HG02763 (cell line): ENCODE data around the gene IL22RA1.

ENCODE experiments used
- ATAC-seq: cut with Tn5 transposase; IDR thresholded peaks from one replicate; pipeline ENCODE4 v1.9.1; 2021; ENCODE audit warnings: mild to moderate bottlenecking, moderate library complexity; ENCODE audit not compliant: unreplicated experiment

IL22RA1 gene

GRCh38 chr1:24098943-24099638 is 43.8 kb downstream of the IL22RA1 start:
- ATAC-seq, result no peak

GRCh38 chr1:24098102-24098501 is 44.8 kb downstream of the IL22RA1 start:
- no peak for ATAC-seq

- ATAC-seq, result no peak
Measured at GRCh38 chr1:24097663-24098062, 45.3 kb downstream of the IL22RA1 start.

GRCh38 chr1:24096739-24097103 is 46.2 kb downstream of the IL22RA1 start:
- no peak for ATAC-seq

GRCh38 chr1:24096009-24096738 is 46.8 kb downstream of the IL22RA1 start:
- ATAC-seq, result no peak

GRCh38 chr1:24095140-24095859 is 47.6 kb downstream of the IL22RA1 start:
- ATAC-seq, result no peak

DNA sequence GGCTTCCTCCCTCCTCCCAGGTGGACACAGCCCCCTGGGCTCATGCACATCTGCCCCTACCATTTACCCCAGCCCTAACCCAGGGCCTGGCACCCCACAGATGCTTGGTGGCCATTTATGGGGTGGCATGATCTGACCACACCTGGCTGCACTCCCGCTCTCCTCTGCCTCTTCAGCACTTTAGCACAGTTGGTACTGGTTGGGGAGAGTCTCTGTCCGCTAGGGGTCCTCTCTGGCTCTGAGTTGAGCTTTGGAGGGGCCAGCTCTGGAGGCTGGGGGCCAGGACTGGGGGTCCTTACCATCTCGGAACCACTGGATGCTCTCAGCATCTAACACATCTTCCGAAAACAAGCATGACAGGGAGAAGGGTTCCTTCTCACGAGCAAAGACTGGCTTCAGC is 48.4 kb downstream of the IL22RA1 start:
- no peak for ATAC-seq

DNA sequence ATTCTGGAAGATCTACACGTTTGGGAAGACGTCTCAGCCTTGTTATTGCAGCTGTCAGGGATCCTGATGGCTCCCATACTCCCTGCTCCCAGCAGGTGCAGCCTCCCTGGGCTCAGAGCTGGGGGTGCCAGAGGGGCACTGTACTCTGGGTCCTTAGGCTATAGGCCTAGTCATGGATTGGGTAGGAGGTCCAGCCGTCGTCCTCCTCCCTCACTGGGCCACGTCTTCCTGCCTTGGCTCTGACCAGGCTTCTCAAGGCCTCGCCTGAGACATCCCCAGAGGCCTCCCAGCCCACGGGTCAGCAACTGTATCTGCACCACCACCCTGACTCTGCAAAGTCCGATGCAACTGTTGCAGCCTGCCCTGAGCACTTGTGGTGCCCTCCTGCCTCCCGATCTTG is 49.2 kb downstream of the IL22RA1 start:
- ATAC-seq, result no peak

DNA sequence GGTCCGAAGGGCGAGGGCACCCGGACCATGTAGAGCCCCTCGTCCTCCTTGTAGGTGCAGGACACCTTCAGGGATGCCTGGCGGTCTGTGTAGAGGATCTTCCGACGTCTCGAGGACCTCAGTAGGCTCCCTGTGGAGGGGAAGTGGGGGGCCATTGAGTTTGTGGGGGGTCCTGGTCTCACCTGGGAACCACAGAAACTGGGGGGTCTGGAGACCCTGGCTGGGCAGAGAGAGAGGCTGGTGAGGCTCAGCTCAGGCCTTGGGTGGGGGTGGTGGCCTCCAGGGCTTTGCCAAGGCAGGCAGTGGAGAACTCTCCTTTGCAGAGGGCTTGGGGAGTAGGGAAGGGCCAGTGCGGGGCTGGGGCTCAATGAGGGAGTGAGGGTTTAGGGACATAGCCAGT is 50.0 kb downstream of the IL22RA1 start:
- ATAC-seq, result no peak

DNA sequence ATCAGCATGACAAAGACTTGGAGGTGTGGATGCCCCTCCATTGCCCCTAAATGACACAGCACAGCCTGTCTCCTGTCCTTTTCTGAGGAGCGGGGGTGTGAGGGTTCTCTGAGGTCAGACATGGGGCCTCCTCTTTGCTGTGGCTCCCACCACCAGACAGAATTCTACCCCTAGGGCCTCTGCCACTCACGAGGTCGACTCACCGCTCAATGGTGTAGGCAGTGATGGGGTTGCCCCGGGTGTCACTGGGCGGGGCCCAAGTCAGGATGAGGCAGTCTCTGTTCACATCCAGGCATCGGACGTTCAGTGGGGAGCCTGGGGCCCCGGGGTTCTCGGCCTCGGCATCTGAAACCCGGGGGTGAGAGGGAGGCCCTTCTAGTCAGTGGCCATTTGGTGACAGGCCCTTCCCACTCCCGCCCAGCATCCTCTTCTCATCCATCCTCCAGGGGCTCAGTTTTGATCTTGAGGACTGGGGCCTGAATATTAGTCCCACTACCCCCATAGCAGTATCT is 50.9 kb downstream of the IL22RA1 start:
- ATAC-seq, result no peak

- no peak for ATAC-seq
Measured at GRCh38 chr1:24090736-24091135, 52.2 kb downstream of the IL22RA1 start.

DNA sequence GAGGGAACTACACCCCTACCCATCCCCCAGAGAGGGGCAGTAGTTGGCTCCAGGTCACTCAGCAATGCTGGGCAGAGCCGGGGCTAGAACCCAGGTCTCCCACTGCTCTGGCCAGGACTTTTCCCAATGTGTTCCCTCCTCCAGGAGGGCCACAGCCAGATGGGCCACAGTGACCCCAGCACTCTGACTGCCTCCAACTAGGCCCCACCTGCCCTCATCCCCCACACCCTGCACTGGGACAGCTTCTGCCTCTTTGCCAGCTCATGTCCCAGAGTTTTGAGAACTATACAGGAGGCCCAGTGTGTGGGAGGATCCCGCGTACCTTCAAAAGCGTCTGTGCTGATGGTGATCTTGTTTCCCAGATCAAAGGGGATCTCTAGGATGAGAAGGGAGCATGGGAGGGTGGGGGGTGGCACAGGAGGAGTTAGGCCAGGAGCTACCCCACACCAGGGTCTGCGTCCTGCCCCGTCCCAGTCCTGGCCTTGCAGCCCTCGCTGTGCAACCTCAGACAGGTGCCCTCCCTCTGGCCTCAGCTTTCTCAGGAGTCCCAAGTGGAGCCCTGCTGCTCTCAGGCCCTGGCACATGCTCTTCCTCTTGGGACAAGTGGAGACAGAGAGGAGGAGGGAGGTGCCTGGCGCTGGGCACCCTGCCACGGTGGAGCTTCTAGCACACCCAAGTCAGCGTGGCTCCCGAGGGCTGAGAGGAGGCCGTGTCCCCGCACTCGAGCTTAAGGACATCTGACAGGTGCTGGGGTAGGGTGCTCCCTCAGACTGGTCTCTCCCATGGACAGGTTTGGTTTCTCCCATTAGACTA is 53.0 kb downstream of the IL22RA1 start:
- ATAC-seq, result no peak

GRCh38 chr1:24089027-24089742 is 53.8 kb downstream of the IL22RA1 start:
- no peak for ATAC-seq

DNA sequence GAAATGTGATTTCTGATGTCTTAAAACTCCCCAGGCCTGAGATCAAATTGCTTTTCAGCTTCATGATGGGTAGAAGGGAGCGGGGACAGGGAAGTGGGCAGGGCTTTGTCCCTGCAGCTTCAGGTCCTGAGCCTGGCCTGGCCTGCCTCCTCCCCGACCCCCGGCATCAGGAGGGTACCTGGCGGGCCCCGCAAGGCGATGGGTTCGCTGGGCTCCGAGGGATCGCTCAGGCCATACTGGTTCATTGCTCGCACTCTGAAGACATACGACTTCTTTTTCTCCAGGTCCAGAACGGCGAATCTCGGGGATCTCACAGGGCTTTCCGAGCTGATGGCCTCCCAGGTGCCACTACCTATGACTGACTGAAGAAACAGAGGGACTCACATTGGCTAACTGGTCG is 56.5 kb downstream of the IL22RA1 start:
- no peak for ATAC-seq

GRCh38 chr1:24085546-24085945 is 57.4 kb downstream of the IL22RA1 start:
- no peak for ATAC-seq

DNA sequence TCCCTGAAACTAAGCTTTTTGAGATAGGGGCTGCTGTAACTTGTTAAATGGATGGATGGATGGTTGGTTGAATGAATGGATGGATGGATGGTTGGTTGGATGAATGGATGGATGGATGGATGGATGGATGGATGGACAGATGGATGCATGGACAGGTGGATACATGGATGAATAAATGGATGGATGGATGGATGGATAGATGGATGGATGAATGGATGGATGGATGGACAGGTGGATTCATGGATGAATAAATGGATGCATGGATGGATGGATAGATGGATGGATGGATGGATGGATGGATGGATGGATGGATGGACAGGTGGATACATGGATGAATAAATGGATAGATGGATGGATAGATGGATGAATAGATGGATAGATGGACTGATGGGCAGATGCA is 57.9 kb downstream of the IL22RA1 start:
- ATAC-seq, result no peak

DNA sequence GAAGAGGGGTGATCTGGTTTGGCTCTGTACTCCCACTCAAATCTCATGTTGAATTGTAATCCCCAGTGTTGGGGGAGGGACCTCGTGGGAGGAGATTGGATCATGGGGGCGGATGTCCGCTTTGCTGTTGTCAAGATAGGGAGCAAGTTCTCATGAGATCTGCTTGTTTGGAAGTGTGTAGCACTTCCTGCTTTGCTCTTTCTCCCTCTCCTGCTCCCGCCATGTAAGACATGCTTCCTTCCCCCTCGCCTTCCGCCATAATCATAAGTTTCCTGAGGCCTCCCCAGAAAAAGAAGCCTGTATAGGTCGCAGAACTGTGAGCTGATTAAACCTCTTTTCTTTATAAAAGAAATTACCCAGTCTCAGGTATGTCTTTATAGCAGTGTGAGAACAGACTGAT is 58.9 kb downstream of the IL22RA1 start:
- no peak for ATAC-seq

- ATAC-seq, result no peak
Measured at GRCh38 chr1:24082372-24082771, 60.6 kb downstream of the IL22RA1 start.

DNA sequence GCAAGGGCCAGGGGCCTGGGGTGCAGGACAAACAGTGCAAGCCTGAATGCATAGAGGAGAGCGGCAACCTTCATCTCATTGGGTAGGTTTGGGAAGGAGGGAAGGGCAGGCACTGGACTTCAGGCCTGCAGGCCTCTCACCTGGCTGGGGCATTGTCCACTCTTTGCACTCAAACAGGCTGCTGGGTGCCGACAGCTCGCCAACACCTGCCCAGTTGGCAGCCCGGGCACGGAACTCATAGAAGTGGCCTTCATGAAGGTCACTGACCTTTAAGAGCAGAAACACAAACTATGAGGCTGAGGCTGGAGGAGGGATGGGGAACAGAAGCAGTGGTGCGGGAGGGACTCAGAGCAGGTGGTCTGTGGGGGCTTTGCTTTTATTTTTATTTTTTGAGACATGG is 61.8 kb downstream of the IL22RA1 start:
- no peak for ATAC-seq

DNA sequence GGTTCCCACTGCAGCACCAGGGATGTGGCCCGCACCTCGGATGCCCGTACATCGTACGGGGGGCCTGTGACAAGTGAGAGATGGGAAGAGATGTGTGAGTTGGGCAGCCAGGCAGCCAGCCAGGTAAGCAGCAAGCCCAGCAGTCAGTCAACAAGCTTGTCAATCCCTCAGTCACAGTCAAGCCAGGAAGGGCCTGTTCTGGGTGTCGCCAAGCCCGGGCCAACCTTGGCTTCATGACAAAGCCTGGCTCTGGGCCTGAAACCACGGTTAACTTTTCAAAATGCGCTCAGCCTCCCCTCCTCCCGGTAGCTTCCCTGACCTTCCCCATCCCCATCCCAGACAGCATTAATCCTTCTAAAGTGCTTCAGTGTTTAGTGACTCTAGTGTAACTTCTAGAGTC is 62.8 kb downstream of the IL22RA1 start:
- ATAC-seq, result no peak
